HG02884 (cell line): ENCODE measurements around the gene ECSIT.
"Not testable (repeated sequence)": the region's sequence is repeated elsewhere in the genome, so short reads cannot be mapped to it uniquely, and the experiment has no call there.

ENCODE experiments used
- ATAC-seq: cut with Tn5 transposase; IDR thresholded peaks from one replicate; pipeline ENCODE4 v1.9.1; 2021; ENCODE audit warnings: mild to moderate bottlenecking, moderate library complexity; ENCODE audit not compliant: unreplicated experiment

ECSIT gene

GRCh38 chr19:11479090-11479897 is 49.6 kb downstream of the ECSIT start:
- ATAC-seq = no peak

DNA sequence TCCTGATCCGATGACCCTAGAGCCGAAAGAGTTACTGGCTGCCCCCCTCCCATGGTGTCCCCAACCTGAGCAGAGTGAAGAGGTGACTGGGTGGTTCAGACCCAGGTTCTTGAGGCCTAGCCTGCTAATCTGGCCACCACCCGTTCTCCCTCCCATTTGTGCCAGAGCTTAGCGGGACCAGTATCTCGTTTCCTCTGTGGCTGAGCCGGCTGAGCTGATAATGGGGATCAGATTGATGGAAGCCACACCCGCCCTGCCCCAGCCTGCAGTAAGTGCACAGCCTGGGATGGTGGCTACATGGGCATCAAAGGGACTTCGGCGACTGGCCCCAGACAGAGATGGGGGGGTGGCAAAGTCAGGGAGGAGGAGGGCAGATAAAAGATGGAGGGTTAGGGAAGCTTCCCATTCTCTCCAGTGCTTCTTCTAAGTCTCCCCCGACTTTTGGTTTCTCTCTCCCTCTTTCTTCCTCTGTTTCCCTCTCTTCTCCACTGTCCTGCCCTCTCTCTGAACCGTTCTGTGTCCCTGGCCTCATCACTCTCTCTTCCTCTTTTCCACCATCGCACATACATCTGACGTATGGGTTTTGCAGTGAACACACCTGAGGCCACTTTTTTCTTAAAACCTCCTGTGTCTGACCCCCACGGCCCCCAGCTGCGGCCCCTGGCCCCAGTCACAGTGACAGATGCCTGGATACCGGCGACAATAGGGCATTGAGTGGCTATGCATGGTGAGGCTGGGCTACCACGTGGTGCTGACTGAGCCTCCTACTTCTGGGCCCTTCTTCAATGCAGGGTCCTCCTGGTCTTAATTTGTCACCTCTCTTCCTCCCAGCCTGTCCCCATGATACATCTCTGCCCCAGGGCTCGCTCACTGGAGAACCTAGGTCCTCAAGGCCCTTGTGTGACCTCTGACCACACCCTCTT is 50.5 kb downstream of the ECSIT start:
- ATAC-seq = no peak

- ATAC-seq = no peak
Observed at GRCh38 chr19:11475861-11476260, 53.1 kb downstream of the ECSIT start.

DNA sequence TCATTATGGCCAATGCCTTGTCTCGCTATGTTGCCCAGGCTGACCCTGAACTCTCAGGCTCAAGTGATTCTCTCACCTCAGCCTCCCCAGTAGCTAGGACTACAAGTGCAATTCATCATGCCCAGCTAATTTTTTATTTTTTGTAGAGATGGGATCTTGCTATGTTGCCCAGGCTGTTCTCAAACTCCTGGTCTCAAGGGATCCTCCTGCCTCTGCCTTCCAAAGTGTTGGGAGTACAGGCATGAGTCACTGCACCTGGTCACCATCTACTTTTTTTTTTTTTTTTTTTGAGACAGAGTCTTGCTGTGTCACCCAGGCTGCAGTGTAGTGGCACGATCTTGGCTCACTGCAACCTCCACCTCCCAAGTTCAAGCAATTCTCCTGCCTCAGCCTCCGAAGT is 53.6 kb downstream of the ECSIT start:
- ATAC-seq = not testable (repeated sequence)

- no peak for ATAC-seq
Observed at GRCh38 chr19:11473725-11474124, 55.2 kb downstream of the ECSIT start.

DNA sequence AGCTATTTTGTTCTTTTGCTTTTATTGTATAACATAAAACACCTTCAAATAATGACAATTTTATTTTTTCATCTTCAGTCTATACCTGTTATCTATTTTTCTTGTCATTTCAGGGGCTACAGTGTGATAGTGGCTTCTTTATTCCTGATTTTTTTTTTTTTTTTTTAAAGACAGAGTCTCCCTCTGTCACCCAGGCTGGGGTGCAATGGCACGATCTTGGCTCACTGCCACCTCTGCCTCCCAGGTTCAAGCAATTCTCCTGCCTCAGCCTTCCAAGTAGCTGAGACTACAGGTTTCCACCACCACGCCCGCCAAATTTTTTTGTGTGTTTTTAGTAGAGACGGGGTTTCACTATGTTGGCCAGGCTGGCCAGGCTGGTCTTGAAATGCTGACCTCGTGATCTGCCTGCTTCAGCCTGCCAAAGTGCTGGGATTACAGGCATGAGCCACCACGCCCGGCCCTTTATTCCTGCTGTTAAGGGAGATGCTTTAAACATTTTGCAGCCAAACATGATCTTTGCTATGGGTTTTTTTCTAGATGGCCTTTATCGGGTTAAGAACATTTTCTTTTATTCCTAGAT is 60.6 kb downstream of the ECSIT start:
- ATAC-seq = not testable (repeated sequence)

GRCh38 chr19:11465600-11465999 is 63.3 kb downstream of the ECSIT start:
- no peak for ATAC-seq

GRCh38 chr19:11464333-11465265 is 64.3 kb downstream of the ECSIT start:
- no peak for ATAC-seq

DNA sequence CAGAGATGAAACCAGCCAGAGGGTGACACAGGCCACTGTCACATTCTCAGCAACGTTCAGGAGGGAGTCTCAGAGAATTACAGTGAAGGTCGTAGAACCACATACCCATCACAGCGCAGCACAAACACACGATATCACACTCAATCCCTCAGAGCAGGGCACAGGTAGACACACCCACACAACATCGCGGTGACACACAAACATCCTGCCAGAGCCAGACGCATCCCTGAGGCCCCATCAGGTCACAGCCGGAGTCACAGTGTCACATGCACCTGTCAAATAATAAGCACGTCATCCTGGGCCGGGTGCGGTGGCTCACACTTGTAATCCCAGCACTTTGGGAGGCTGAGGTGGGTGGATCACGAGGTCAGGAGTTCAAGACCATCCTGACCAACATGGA is 65.5 kb downstream of the ECSIT start:
- no peak for ATAC-seq

- ATAC-seq = no peak
Observed at GRCh38 chr19:11461453-11461852, 67.5 kb downstream of the ECSIT start.

DNA sequence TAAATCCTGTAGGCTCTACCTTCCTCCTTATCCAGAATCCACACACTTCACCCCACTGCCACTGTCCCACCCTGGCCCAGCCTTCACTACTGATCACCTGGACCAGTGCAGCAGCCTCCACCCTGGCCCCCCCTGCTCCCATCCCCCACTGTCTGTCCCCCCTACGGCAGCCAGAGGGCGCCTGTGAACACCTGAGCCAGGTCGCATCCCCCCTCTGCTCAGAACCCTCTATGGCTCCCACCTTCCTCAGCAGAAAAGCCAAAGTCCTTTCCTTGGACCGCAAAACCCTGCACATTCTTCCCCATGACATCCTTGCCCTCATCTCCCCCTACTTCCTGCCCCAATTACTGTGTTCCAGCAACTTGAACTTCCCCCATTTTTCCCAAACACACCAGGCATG is 68.7 kb downstream of the ECSIT start:
- no peak for ATAC-seq

DNA sequence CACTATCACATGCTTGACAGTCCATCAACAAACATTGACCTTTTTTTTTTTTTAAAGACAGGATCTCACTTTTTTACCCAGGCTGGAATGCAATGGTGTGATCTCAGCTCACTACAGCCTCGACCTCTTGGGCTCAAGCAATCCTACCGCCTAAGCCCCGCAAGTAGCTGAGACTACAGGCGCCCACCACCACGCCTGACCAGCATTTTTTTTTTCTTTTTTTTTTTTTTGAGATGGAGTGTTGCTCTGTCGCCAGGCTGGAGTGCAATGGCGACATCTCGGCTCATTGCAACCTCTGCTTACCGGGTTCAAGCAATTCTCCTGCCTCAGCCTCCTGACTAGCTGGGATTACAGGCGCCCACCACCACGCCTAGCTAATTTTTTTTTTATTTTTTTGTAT is 70.0 kb downstream of the ECSIT start:
- not testable (repeated sequence) for ATAC-seq

DNA sequence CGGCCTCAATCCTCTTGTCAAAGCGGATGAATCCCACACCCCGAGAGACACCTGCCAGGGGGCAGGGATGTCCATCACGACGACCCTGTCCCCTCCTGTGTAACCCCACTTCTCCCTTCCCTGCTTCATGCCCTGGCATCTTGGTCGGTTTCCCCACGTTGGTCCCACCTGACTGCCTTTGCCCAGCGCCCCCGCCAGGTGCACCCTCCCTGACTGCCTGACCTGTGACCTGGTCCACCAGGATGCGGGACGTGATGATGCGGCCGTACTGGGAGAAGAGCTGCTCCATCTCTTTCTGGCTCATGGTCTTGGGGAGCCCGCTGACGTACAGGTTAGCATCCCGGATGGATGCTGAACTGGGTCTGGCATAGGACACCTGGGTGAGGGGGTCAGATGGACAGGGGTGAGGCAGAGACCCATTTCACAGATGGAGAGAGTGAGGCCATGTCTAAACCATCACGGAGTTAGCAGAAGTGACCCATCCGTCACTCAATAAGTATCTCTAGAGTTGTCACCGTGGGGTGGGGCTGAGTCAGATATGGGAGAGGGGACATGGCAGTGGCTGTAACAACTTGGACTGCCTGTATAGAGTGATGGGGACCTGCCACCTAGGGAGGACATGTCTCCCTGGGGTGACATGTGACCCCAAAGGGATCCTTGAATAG is 70.6 kb downstream of the ECSIT start:
- ATAC-seq = no peak

- ATAC-seq = no peak
Observed at GRCh38 chr19:11457831-11458230, 71.1 kb downstream of the ECSIT start.

GRCh38 chr19:11457115-11457514 is 71.8 kb downstream of the ECSIT start:
- no peak for ATAC-seq

DNA sequence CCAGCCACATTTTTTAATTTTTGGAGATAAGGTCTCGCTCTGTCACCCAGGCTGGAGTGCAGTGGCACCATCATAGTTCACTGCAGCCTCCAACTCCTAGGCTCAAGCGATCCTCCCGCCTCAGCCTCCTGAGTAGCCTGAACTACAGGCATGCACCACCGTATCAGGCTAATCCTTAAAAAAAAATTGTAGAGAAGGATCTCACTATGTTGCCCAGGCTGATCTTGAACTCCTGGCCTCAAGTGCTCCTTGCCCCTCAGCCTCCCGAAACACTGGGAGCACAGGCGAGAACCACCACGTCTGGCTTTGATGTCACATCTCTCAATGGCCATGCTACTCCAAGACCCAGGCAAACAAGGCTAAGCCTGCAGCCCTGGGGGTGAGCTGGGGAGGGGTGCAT is 72.3 kb downstream of the ECSIT start:
- no peak for ATAC-seq
